Measurements from ENCODE around the gene RNF144A.

Gene RNF144A

DNA sequence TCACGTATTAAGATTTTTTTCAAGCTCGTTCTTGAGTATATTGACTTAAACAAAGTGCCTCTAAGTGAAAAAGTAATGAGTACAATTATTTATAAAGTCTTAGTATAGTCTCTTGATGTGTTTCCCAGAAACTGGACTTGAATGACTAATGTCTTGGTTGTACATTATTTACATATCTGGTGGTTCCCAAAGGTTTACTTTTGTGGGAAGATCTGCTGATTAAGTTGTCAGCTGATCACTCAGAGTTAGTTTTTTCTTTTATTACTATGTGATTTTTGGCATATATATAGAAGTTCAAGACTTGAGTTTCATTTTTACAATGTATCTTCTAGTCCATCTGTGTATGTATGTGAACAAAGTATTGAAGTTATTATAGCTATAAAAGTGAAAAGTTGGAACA, 29.5 kb downstream of the RNF144A start:
- DNase-seq: no peak

DNA sequence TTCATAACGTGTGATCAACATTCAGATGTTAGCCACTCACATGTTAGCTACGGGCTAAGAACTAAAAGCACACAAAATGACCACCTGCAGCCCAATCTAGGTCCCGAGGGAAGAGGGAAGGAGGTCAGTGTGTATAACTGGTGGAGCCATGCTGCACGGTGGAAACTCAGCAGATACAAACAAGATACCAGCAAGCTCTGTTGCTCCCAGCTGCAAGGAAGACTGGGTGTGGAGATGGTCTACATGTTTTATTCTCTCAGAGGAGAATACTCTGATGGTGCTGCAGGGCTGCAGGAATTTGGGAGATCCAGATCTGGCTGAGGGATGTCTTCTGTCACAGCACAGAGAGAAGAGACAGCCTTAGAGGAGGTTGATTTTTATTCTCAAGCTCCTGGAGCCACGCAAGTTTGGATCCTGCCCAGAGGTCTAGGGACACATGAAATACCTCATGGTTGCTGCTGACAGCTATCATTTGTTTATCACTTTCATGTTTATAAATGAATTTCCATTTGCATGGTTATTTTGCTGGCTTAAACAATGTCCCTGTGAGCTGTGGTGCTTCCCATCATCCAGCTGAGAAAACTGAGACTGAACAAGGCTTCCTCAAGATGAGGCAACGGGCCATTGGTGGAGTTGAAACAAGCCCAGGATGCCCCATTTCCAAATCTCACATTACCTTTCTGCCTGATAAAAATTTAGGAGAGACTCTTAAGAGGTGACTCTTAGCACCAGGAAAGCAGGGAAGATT, 30.9 kb downstream of the RNF144A start:
- DNase-seq: no peak

DNA sequence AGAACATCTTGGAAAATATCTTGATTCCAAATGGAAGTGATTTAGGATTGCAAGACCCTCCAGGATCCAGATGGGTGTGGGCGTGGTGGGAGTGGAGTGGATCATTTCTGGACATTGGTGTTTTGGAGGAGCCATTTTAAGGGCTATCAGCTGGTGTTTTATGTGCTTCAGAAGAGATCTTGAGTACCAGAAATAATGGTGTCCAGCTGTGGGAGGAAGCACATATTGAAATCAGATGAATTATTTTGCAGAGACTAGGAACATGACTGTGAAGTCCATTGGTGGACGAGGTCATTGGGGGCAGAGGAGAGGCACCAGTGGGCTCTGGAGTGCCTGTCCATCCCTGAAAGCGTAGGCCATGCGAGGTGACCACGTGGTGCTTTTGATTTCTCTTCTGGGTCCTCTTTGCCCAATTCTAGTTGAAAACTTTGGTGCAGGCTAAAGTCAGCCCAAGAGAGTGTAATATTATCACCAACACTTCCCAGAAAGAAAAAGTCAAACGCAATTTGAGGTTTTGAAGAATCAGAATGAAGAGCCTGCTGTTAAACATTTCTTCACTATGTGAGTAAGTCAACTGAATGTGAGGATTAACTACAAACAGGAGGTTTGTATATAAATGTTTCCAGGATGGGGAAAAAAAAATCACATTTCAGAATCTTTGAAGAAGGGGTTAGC, 31.6 kb downstream of the RNF144A start:
- no peak for DNase-seq

DNA sequence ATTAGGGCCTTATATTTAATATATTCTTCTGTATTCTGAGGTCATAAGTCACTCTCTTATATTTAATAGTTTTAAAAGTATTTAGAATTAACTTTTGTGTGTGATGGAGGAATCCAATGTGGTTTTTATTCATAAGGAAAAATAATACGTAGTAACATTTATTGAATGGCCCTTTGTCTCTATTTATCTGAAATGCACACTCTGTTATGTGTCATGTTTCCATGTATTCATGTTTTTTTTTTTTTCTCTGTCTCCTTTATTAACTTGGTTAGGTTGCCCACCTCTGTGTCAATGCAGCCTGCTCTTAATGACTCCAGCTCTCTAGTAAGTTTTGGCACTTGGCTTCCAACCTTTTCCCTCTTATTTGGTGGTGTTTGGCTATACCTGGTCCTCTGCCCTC, 33.8 kb downstream of the RNF144A start:
- no peak for DNase-seq

- DNase-seq: no peak
These were observed 34.9 kb downstream of the RNF144A start for GRCh38 chr2:6952101-6952500.

- no peak for DNase-seq
These were observed 37.4 kb downstream of the RNF144A start for GRCh38 chr2:6954586-6954985.

- no peak for DNase-seq
These were observed 38.4 kb downstream of the RNF144A start for GRCh38 chr2:6955511-6956136.

DNA sequence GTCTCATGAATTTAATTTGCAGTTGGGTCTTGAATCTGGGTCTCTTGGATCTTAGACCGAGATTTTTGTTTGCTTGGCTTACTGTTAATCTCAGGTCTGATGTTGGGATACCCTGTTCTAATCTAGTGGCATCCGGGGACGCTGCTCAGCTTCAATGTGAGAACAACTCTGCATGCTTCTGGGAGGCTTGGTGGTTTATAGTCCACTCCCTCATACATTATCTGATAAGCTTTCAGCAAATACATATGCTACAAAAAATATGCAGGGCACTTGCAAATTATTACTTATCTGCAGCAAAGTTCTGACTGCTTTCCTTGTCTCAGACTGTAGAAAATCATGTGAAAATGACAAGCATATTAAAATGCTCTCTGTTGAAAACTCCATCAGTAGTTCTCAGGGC, 39.4 kb downstream of the RNF144A start:
- DNase-seq: no peak

DNA sequence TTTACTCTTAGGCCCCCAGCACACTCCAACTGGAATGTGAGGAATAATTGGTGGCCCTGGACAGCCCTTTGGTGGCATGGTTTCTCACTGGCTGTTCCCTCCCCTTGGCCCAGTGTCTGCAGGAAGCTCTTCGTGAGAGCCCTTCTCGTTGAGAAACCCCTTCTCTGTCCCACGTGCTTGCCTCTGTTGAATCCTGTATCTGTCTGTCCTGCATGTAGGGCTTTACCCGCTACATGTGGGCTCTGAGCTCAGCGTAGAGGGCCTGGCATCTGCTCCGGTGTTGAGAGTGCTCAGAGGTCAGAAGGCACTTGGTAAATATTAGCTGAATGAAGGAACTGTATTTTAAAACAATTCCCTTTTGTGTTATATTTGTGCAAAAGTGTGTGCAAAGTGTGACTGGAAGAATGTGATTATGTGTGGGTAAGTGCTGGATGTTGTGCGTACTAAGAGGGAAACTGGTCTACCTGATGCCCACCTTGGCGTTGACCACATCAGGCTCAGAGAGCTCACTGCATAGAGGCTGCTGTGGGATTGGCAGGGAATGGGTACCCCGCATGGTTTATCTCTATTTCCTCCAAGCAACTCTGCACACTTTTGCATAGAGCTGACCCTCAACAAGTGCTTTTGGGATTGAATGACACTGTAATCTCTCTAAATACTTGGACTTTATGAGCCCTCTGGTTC, 40.0 kb downstream of the RNF144A start:
- no peak for DNase-seq

DNA sequence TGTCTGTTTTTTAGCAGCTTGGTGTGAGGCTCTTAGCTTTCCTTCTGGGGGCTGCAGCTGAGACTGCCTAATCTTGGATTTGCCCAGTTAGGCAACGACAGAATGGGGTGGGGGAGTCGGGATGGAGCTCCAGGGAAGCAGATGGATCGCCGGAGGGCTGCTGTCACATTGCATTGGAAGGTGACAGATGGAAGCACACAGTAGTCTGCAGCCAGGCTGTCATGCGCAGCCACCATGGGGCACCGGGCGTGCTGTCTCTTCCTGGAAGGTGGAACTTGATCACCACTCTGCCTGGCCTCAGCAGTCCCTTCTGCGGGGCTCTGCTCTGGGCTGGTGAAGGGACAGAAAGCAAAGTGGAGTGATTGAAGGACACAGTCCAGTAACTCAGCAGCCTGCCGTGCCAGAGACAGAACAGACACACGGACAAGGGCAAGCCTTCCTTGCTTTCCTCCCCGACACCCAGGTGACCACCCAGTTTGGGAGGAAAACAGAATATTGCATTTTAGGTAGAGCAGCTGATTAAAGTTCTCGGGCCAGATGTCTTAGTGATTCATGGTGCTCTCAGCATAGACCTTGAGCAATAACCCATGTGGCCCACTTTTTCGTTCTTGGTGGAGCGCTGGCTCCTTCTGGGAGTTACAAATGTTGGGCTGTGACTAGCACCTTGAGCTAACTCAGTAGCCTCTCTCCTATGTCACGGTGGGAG, 40.9 kb downstream of the RNF144A start:
- peak in 19 of 56 donors; percentile 19 to 73 (median 45) for DNase-seq

- DNase-seq: no peak
These were observed 41.5 kb downstream of the RNF144A start for GRCh38 chr2:6958616-6959235.

DNA sequence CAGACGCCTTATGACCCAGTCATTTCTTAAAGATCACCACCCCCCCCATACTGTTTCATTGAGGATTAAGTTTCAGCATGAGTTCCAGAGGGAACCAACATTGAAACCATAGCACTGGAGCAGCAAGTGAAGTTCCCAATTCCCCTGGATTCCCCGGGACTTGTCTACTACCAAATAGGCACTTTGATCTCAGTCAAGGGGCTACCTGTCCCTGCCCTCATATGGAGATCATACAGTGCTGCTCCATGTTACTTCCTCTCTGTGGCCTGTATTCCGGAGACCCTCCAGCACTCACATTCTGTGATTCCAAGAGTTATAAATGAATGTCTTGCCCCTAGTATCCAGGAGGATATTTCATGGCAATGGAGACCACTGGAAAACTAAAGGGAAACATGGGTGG, 42.5 kb downstream of the RNF144A start:
- DNase-seq: no peak

- DNase-seq: peak in 3 of 56 donors; percentile 28 to 50 (median 32)
These were observed 43.4 kb downstream of the RNF144A start for GRCh38 chr2:6960659-6961058.

GRCh38 chr2:6963727-6964126, 46.5 kb downstream of the RNF144A start:
- DNase-seq: no peak

DNA sequence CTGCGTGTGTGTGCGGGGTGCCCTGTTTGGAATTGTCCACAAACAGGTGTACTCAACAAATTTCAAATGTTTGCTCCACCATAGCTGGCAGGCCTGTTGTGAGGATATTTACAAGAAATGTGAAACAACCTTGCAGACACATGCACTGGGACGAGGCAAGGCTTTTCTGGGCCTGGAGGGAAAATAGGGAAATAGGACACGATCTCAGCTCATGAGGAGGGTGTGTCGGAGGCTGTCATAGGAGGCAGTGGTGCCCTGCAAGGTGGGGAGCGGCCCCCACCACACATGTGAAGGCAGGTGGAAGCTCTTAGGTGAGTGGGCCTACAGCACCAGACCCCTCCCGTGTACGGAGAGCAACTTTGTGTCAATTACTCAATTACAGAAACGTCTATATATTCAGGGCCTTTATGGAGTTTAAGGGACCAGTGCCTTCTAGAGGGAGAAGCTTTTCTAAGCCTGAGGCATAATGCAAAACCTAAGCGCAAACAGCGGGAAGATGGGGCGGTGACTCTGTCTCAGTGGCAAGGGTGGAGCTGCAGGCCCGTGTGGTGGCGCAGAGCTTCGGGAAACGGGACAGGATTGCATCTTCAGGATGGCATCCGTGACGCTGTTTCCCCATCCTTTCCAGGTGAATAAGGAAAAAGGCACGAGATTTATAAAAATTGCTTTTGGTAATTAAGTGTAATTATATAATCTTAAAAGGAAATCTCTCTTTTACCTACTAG, 48.0 kb downstream of the RNF144A start:
- no peak for DNase-seq

GRCh38 chr2:6966446-6966940, 49.3 kb downstream of the RNF144A start:
- DNase-seq: no peak

GRCh38 chr2:6967301-6967700, 50.1 kb downstream of the RNF144A start:
- no peak for DNase-seq

- peak in 34 of 56 donors; percentile 15 to 70 (median 36) for DNase-seq
These were observed 51.3 kb downstream of the RNF144A start for GRCh38 chr2:6968319-6969100.

DNA sequence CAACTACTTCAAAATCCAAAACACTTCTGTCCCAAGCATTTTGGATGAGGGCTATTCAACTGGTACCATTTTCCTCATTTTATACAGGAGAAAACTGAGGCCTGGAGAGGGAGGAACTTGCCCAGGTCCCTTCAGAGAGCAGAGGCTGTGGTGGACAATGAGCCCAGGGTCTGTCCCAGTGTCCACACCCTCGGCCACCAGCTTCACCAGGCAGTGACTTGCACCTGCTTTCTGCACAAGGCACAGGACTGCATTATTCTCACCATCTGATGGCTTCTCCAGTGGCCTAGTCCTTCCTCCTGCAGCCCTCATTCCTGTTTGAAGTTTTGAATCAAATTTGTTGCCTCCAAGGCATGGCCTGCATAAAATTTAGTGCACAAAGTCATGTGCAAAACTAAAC, 53.3 kb downstream of the RNF144A start:
- no peak for DNase-seq

Data from amygdala (tissue), 56 donors.